SK-N-SH (cell line): ENCODE data around the gene LETM1. TPM values are rescaled to one million over a fixed set of nuclear protein-coding genes. Genes with fewer than 3 reads are reported as not detected.

Experiments
- CTCF ChIA-PET: fragments of 300-600, 350-600 bp; formaldehyde crosslinking; extraction: SDS; loops from one replicate; lab custom pipeline; 2021; lab: Yijun Ruan, JAX
- POLR2A ChIA-PET: fragments of 350-600 bp; sonication (Branson Sonifier 250); formaldehyde crosslinking; extraction: SDS; loops from one replicate; lab custom pipeline; 2020; ENCODE audit warnings: antibody characterized with exemption, inconsistent platforms; lab: Yijun Ruan, JAX
- DNase-seq: peaks from one replicate; pipeline ENCODE4 v3.0.0; 2012
- H2AFZ ChIP-seq: fragments of 200-600 bp; sonication (generic); 2 replicates; pipeline ENCODE4 v1.8.1; 2016; ENCODE audit warnings: antibody characterized with exemption, mild to moderate bottlenecking, low read depth
- H3F3A ChIP-seq: fragments of 200-600 bp; sonication (generic); replicated peaks from 2 replicates; pipeline ENCODE3; 2016; ENCODE audit warnings: antibody characterized with exemption, mild to moderate bottlenecking; ENCODE audit not compliant: insufficient read depth
- H3K27ac ChIP-seq, 2 experiments: fragments of 200-500 bp in 1 of 2; fragments of 200-600 bp in 1 of 2; sonication (Bioruptor generic) in 1 of 2; sonication (generic), shearing (Covaris generic) in 1 of 2; 2 replicates each; pipeline versions ENCODE4 v1.5.1 to v1.6.1; 2014 to 2016; ENCODE audit warnings: low read depth in 2 of 2, inconsistent platforms in 1 of 2, low read length in 1 of 2, mild to moderate bottlenecking in 1 of 2, mixed read lengths in 1 of 2
- H3K27me3 ChIP-seq: fragments of 200-600 bp; sonication (generic), shearing (Covaris generic); 2 replicates; pipeline ENCODE4 v1.6.1; 2016; ENCODE audit warnings: mixed run types; ENCODE audit not compliant: insufficient read depth
- H3K36me3 ChIP-seq, 2 experiments: fragments of 200-500 bp in 1 of 2; fragments of 200-600 bp in 1 of 2; sonication (Bioruptor generic) in 1 of 2; sonication (generic) in 1 of 2; replicated peaks in 1 of 2; 2 replicates each; pipeline versions ENCODE3 to v1.5.1; 2014 to 2016; ENCODE audit warnings: low read length in 1 of 2, mild to moderate bottlenecking in 1 of 2; ENCODE audit not compliant: insufficient read depth in 2 of 2, control insufficient read depth in 1 of 2
- H3K4me1 ChIP-seq, 2 experiments: fragments of 200-500 bp in 1 of 2; fragments of 200-600 bp in 1 of 2; sonication (Bioruptor generic) in 1 of 2; sonication (generic), shearing (Covaris generic) in 1 of 2; 2 replicates each; pipeline versions ENCODE4 v1.5.1 to v1.6.1; 2014 to 2016; ENCODE audit warnings: low read depth in 1 of 2, low read length in 1 of 2, mixed run types in 1 of 2; ENCODE audit not compliant: insufficient read depth in 2 of 2, control insufficient read depth in 1 of 2
- H3K4me2 ChIP-seq: fragments of 200-600 bp; sonication (generic), shearing (Covaris generic); 2 replicates; pipeline ENCODE4 v1.6.1; 2017; ENCODE audit warnings: mixed run types
- H3K4me3 ChIP-seq, 2 experiments: fragments of 200-500 bp in 1 of 2; fragments of 200-600 bp in 1 of 2; sonication (Bioruptor generic) in 1 of 2; sonication (generic), shearing (Covaris generic) in 1 of 2; 2 replicates each; pipeline versions ENCODE4 v1.5.1 to v1.8.1; 2014 to 2016; ENCODE audit warnings: low read depth in 2 of 2, inconsistent platforms in 1 of 2, low read length in 1 of 2, mild to moderate bottlenecking in 1 of 2, mixed read lengths in 1 of 2, moderate library complexity in 1 of 2
- H3K79me2 ChIP-seq: fragments of 200-600 bp; sonication (generic); 2 replicates; pipeline ENCODE4 v1.8.1; 2017; ENCODE audit warnings: mild to moderate bottlenecking; ENCODE audit not compliant: insufficient read depth
- H3K9ac ChIP-seq: fragments of 200-600 bp; sonication (generic); 2 replicates; pipeline ENCODE4 v1.6.1; 2017; ENCODE audit warnings: mixed run types
- H3K9me2 ChIP-seq: fragments of 200-600 bp; sonication (generic); 2 replicates; pipeline ENCODE4 v1.6.1; 2017; ENCODE audit warnings: mixed run types
- H3K9me3 ChIP-seq: fragments of 200-600 bp; sonication (generic); 2 replicates; pipeline ENCODE4 v1.6.1; 2017; ENCODE audit warnings: mixed run types, mild to moderate bottlenecking, moderate library complexity
- H4K20me1 ChIP-seq: fragments of 200-600 bp; sonication (generic); 2 replicates; pipeline ENCODE4 v1.6.1; 2017; ENCODE audit warnings: mild to moderate bottlenecking, mixed run types; ENCODE audit not compliant: insufficient read depth
- CTCF ChIP-seq: fragments of 200-600 bp; sonication (generic); IDR thresholded peaks from 2 replicates; pipeline ENCODE4 v1.6.1; 2017; ENCODE audit warnings: antibody characterized with exemption, mild to moderate bottlenecking, moderate library complexity
- ELF1 ChIP-seq: IDR thresholded peaks from 2 replicates; pipeline ENCODE4 v1.4.0; 2012
- EP300 ChIP-seq, 2 experiments: IDR thresholded peaks; 2 replicates each; pipeline versions ENCODE4 v1.4.0 to v1.6.1; 2012; ENCODE audit warnings: borderline replicate concordance in 1 of 2, low read depth in 1 of 2, low read length in 1 of 2
- EZH2phosphoT487 ChIP-seq: fragments of 200-600 bp; sonication (generic); IDR thresholded peaks from 2 replicates; pipeline ENCODE4 v1.6.1; 2017; ENCODE audit warnings: low read depth, mixed run types, mild to moderate bottlenecking, antibody characterized with exemption, moderate library complexity, borderline replicate concordance
- FOXJ3 ChIP-seq: sonication (generic); formaldehyde crosslinking; IDR thresholded peaks from 2 replicates; pipeline ENCODE4 v1.5.1; 2020; ENCODE audit warnings: mild to moderate bottlenecking, missing genetic modification reagents
- FOXM1 ChIP-seq: IDR thresholded peaks from 2 replicates; pipeline ENCODE4 v1.4.0; 2012; ENCODE audit warnings: low read depth, mild to moderate bottlenecking
- GABPA ChIP-seq: IDR thresholded peaks from 2 replicates; pipeline ENCODE4 v1.4.0; 2012; ENCODE audit warnings: low read depth, mild to moderate bottlenecking
- GATA2 ChIP-seq: sonication (generic); formaldehyde crosslinking; IDR thresholded peaks from 2 replicates; pipeline ENCODE4 v1.5.0; 2020; ENCODE audit warnings: mild to moderate bottlenecking, missing genetic modification reagents
- MAX ChIP-seq: IDR thresholded peaks from 2 replicates; pipeline ENCODE4 v1.4.0; 2012; ENCODE audit warnings: low read depth
- MEF2A ChIP-seq: IDR thresholded peaks from 2 replicates; pipeline ENCODE4 v1.4.0; 2012; ENCODE audit warnings: low read depth, borderline replicate concordance
- MXI1 ChIP-seq: IDR thresholded peaks from 2 replicates; pipeline ENCODE4 v1.6.1; 2012; ENCODE audit warnings: mild to moderate bottlenecking, low read depth, low read length, improper control_type of control experiment
- NRF1 ChIP-seq: IDR thresholded peaks from 2 replicates; pipeline ENCODE4 v1.6.1; 2012; ENCODE audit warnings: low read depth, mild to moderate bottlenecking, low read length
- POLR2AphosphoS5 ChIP-seq: IDR thresholded peaks from 2 replicates; pipeline ENCODE4 v1.6.1; 2012; ENCODE audit warnings: low read depth, low read length
- RFX5 ChIP-seq: IDR thresholded peaks from 2 replicates; pipeline ENCODE4 v1.6.1; 2012; ENCODE audit warnings: mild to moderate bottlenecking, improper control_type of control experiment, low read length
- SMC3 ChIP-seq: IDR thresholded peaks from 2 replicates; pipeline ENCODE4 v1.6.1; 2012; ENCODE audit warnings: low read depth, low read length, improper control_type of control experiment
- TAF1 ChIP-seq: IDR thresholded peaks from 2 replicates; pipeline ENCODE4 v1.6.1; 2012; ENCODE audit warnings: low read depth, mild to moderate bottlenecking, low read length, moderate library complexity, borderline replicate concordance
- TCF12 ChIP-seq: IDR thresholded peaks from 2 replicates; pipeline ENCODE4 v1.4.0; 2012
- YY1 ChIP-seq: IDR thresholded peaks from 2 replicates; pipeline ENCODE4 v1.4.0; 2012; ENCODE audit warnings: low read depth, mild to moderate bottlenecking
- WGBS: methylation state at CpG from one replicate; pipeline ENCODE4 v1.1.6; 2017; ENCODE audit warnings: low lambda C conversion rate; 5-methylcytosine and 5-hydroxymethylcytosine counted together
- polyA plus RNA-seq, 3 experiments: library from polyadenylated mRNA; depleted of rRNA; stranded (reverse); fragments of >200 nt; gene quantifications; 2 replicates each; pipeline ENCODE4 v1.2.3, GENCODE V29; 2012
- TF ChIP-seq, protein P1 (sequence below): fragments of 150-350 bp; IDR thresholded peaks from 2 replicates; pipeline ENCODE4 v1.6.1; 2016; ENCODE audit warnings: mild to moderate bottlenecking, low read depth, low read length
- TF ChIP-seq, protein P2 (sequence below): IDR thresholded peaks from 2 replicates; pipeline ENCODE4; 2012

The LETM1 gene
- polyA plus RNA-seq, 1 of the 3 experiments (the other 2 are of a cell fraction): 25.8 TPM

DNA sequence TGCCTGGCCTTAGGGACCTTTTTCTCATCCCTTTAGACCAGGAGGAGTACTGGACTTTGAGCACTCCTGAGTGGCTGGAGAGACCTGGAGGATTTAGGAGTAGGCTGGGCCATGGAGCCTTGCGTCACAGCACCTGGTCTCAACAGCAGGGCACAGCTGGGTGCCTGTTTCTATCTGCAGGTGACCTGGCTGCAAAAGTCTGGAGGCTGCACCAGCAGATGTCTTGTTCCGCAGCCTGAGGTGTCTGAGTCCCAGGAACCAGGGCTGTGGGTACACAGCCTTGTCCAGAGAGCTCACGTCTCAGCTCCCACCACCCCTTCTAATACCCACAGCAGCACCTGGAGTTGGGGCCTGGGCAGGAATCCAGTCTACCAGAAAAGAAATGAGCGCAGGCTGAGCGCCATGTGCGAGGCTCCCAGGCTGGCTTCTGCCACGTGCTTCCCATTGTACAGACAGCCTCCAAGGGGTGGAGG, 10.3 kb upstream of the LETM1 start:
- 85% methylated on average over 4 of the region's 7 CpGs for WGBS
- no peak overlapping the region for H3K4me3 ChIP-seq
- H3K4me1 ChIP-seq: peaks cover 5 to 17% of the 10 kb centered on the region in 2 experiments; a peak in 1 of 4 replicates
- TF ChIP-seq MXI1 (no peak), RFX5 (no peak)
- TF ChIP-seq, all 33 proteins: peak for 0
- ChIA-PET POLR2A (no interaction called here), CTCF (interaction anchor here (1.1 to 2.4 kb wide), 2 partner anchors 9 to 33 kb away, joined by 6 read pairs; no protein-coding TSS in a partner anchor)
- peaks cover 11% of the 10 kb centered on the region for H3F3A ChIP-seq
- H3K36me3 ChIP-seq: no peaks in the 10 kb centered on the region
- H3K9ac ChIP-seq: no peak overlapping the region
- no peak overlapping the region for H2AFZ ChIP-seq
- DNase-seq: no peak
- H3K79me2 ChIP-seq: peaks cover 7% of the 10 kb centered on the region; the same call in 1 of the 2 replicates
- H3K27ac ChIP-seq: no peak overlapping the region
- no peaks in the 10 kb centered on the region for H3K27me3 ChIP-seq
- H3K9me3 ChIP-seq: no peaks in the 10 kb centered on the region
- H4K20me1 ChIP-seq: no peaks in the 10 kb centered on the region
- no peaks in the 10 kb centered on the region for H3K9me2 ChIP-seq
- no peak overlapping the region for H3K4me2 ChIP-seq

DNA sequence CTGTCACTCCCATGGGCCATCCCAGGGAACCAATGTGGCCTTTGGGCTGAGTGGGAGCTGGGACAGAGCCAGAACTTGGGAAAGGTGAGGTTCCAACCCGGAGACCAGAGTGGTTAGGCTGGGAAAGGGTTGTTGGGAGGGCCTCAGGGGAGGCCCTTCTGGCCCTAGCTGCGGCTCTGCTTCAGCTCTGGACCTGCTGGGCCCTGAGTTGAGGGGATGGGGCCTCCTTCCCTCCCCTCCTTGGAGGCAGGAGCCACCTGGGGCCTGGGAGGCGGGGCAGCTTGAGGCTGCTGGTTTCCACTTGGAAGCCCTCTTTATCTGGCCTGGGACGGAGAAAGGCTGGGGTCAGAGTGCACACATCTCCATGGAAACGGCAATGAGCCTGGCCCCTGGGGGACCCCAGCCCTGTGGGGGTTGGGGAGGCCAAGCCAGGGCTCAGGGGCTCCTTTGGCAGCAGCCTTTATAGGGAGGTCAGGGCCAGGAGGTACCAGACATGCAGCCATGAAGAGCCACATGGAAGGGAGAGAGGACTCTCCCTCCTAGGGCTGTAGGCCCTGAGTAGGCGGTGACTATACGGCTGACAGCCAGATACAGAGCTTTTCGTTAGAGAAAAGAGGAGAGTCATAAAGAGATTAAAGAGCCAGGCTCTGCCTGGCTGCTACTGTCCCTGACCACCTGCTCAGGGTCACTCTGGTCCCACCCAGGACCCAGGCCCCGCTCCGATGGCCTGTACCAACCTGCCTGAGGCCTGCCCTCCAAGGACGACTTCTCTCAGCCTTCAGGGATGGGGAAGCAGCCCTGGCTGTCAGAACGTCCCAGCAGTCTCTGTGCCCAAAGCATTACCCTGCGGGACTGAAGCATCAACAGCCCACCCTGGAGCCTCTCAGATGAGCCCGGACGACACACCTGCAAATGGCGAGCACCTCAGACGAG, 8.4 kb upstream of the LETM1 start:
- no peak overlapping the region for H2AFZ ChIP-seq
- peaks cover 0 to 12% of the 10 kb centered on the region in 2 experiments; a peak in 1 of 4 replicates for H3K4me1 ChIP-seq
- H3K9me2 ChIP-seq: no peaks in the 10 kb centered on the region
- no peak overlapping the region for H3K27ac ChIP-seq
- H3K9ac ChIP-seq: no peak overlapping the region
- no peaks in the 10 kb centered on the region for H4K20me1 ChIP-seq
- H3K79me2 ChIP-seq: no peaks in the 10 kb centered on the region
- no peak overlapping the region for H3K4me2 ChIP-seq
- peaks cover 6% of the 10 kb centered on the region for H3F3A ChIP-seq
- ChIA-PET POLR2A (no interaction called here), CTCF (interaction anchor here (1.3 to 2.4 kb wide), 2 partner anchors 35 to 117 kb away, joined by 5 to 6 read pairs; no protein-coding TSS in a partner anchor)
- H3K9me3 ChIP-seq: no peaks in the 10 kb centered on the region
- DNase-seq: no peak
- no peak for TF ChIP-seq MAX
- TF ChIP-seq FOXJ3 (CRISPR knock-in tag): no peak
- TF ChIP-seq EZH2phosphoT487: no peak
- TF ChIP-seq MXI1: no peak
- TF ChIP-seq, protein P1, sequence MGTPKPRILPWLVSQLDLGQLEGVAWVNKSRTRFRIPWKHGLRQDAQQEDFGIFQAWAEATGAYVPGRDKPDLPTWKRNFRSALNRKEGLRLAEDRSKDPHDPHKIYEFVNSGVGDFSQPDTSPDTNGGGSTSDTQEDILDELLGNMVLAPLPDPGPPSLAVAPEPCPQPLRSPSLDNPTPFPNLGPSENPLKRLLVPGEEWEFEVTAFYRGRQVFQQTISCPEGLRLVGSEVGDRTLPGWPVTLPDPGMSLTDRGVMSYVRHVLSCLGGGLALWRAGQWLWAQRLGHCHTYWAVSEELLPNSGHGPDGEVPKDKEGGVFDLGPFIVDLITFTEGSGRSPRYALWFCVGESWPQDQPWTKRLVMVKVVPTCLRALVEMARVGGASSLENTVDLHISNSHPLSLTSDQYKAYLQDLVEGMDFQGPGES: no peak
- no peak for TF ChIP-seq CTCF
- no peak for TF ChIP-seq POLR2AphosphoS5
- no peak for TF ChIP-seq TCF12
- no peak for TF ChIP-seq MEF2A
- TF ChIP-seq TAF1: no peak
- no peak for TF ChIP-seq EP300 (IDR thresholded peaks at IDR 0.05; ENCODE audit: borderline replicate concordance in 1 of 2, low read depth in 1 of 2, low read length in 1 of 2)
- no peak for TF ChIP-seq FOXM1
- TF ChIP-seq ELF1: no peak
- TF ChIP-seq, protein P2, sequence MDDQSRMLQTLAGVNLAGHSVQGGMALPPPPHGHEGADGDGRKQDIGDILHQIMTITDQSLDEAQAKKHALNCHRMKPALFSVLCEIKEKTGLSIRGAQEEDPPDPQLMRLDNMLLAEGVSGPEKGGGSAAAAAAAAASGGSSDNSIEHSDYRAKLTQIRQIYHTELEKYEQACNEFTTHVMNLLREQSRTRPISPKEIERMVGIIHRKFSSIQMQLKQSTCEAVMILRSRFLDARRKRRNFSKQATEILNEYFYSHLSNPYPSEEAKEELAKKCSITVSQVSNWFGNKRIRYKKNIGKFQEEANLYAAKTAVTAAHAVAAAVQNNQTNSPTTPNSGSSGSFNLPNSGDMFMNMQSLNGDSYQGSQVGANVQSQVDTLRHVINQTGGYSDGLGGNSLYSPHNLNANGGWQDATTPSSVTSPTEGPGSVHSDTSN: no peak
- no peak for TF ChIP-seq GATA2 (CRISPR knock-in tag)
- TF ChIP-seq RFX5: no peak
- no peak for TF ChIP-seq SMC3
- TF ChIP-seq NRF1: no peak
- TF ChIP-seq GABPA: no peak
- no peak for TF ChIP-seq YY1
- TF ChIP-seq, all 33 proteins: peak for 0
- Histone ChIP-seq H3K27me3 (no peaks in the 10 kb centered on the region), H3K36me3 (no peaks in the 10 kb centered on the region), H3K4me3 (no peak overlapping the region)
- 93% methylated on average over 7 of the region's 17 CpGs for WGBS
